Smooth muscle cell (in vitro differentiated cells): Measurements from ENCODE around the gene RFNG. TPM values are rescaled to one million over a fixed set of nuclear protein-coding genes. Genes with fewer than 3 reads are reported as not detected.

Source experiments
- DNase-seq: peaks from one replicate; lab custom pipeline; 2025; ENCODE audit not compliant: unreplicated experiment; lab: John Stamatoyannopoulos, UW
- H2AFZ ChIP-seq: fragments of 200-600 bp; sonication (generic); 2 replicates; pipeline ENCODE4 v1.6.0; 2016; ENCODE audit warnings: antibody characterized with exemption, low read depth, mild to moderate bottlenecking
- H3F3A ChIP-seq: fragments of 200-600 bp; sonication (generic); 2 replicates; pipeline ENCODE4 v1.6.0; 2017; ENCODE audit warnings: antibody characterized with exemption, low read depth
- H3K27ac ChIP-seq: fragments of 200-600 bp; sonication (generic); 2 replicates; pipeline ENCODE4 v1.5.1; 2016; ENCODE audit warnings: low read depth, mild to moderate bottlenecking
- H3K27me3 ChIP-seq: fragments of 200-600 bp; sonication (generic); 2 replicates; pipeline ENCODE4 v1.6.1; 2016; ENCODE audit warnings: low read depth, mild to moderate bottlenecking
- H3K36me3 ChIP-seq: fragments of 200-600 bp; sonication (generic); 2 replicates; pipeline ENCODE4 v1.5.1; 2016; ENCODE audit warnings: low read depth
- H3K4me1 ChIP-seq: fragments of 200-600 bp; sonication (generic); 2 replicates; pipeline ENCODE4 v1.5.1; 2016; ENCODE audit warnings: low read depth
- H3K4me2 ChIP-seq: fragments of 200-600 bp; sonication (generic); 2 replicates; pipeline ENCODE4 v1.6.0; 2016; ENCODE audit warnings: mild to moderate bottlenecking
- H3K4me3 ChIP-seq: fragments of 200-600 bp; sonication (generic); 2 replicates; pipeline ENCODE4 v1.5.1; 2016; ENCODE audit warnings: mild to moderate bottlenecking
- H3K79me2 ChIP-seq: fragments of 200-600 bp; sonication (generic); 2 replicates; pipeline ENCODE4 v1.6.0; 2016; ENCODE audit warnings: low read depth, mild to moderate bottlenecking
- H3K9ac ChIP-seq: fragments of 200-600 bp; sonication (generic); 2 replicates; pipeline ENCODE4 v1.6.0; 2016; ENCODE audit warnings: low read depth
- H3K9me3 ChIP-seq: fragments of 200-600 bp; sonication (generic); replicated peaks from 2 replicates; pipeline ENCODE4 v1.5.1; 2016; ENCODE audit warnings: low read depth
- H4K20me1 ChIP-seq: fragments of 200-600 bp; sonication (generic); 2 replicates; pipeline ENCODE4 v1.6.0; 2016; ENCODE audit warnings: low read depth
- CTCF ChIP-seq: fragments of 200-600 bp; sonication (generic); IDR thresholded peaks from 2 replicates; pipeline ENCODE4 v1.5.1; 2017; ENCODE audit warnings: borderline replicate concordance, mild to moderate bottlenecking, antibody characterized with exemption; ENCODE audit not compliant: insufficient read depth, poor library complexity, severe bottlenecking
- WGBS: methylation state at CpG from one replicate; pipeline ENCODE4 v1.1.7; 2016; ENCODE audit warnings: low lambda C conversion rate; 5-methylcytosine and 5-hydroxymethylcytosine counted together
- polyA plus RNA-seq: library from polyadenylated mRNA; unstranded; fragments of >200 nt; fragmentation: Nextera tagmentation; extraction: Ambion mirVana; gene quantifications from 2 replicates; pipeline ENCODE4 v1.2.1, GENCODE V29; 2016
- total RNA-seq: library from RNA; depleted of rRNA; stranded (reverse); fragments of >200 nt; gene quantifications from 2 replicates; pipeline ENCODE4 v1.2.3, GENCODE V29; 2014

Gene RFNG
- total and polyA plus RNA-seq, 2 experiments from 2014 or later = 27.1 to 54.9 TPM

- no peak overlapping the region for H3K4me3 ChIP-seq
- 96% methylated on average over 25 of the region's 25 CpGs for WGBS
- DNase-seq = no peak
- H3K9me3 ChIP-seq = no peaks in the 10 kb centered on the region
- no peak overlapping the region for H3K9ac ChIP-seq
- no peak for TF ChIP-seq CTCF
- H3F3A ChIP-seq = no peaks in the 10 kb centered on the region
- H3K36me3 ChIP-seq = no peaks in the 10 kb centered on the region
- H3K79me2 ChIP-seq = peaks cover 16% of the 10 kb centered on the region
- peaks cover 14% of the 10 kb centered on the region for H3K4me1 ChIP-seq
- no peaks in the 10 kb centered on the region for H3K27me3 ChIP-seq
- H3K27ac ChIP-seq = no peak overlapping the region
- no peak overlapping the region for H3K4me2 ChIP-seq
- H2AFZ ChIP-seq = no peak overlapping the region
- peaks cover 7% of the 10 kb centered on the region for H4K20me1 ChIP-seq
These were observed 3.6 kb downstream of the RFNG start for GRCh38 chr17:82047914-82048570.

GRCh38 chr17:82047379-82047778, 4.2 kb downstream of the RFNG start:
- no peak overlapping the region for H3K9ac ChIP-seq
- H3F3A ChIP-seq = no peaks in the 10 kb centered on the region
- no peaks in the 10 kb centered on the region for H3K36me3 ChIP-seq
- H3K9me3 ChIP-seq = no peaks in the 10 kb centered on the region
- H3K27ac ChIP-seq = no peak overlapping the region
- peaks cover 10% of the 10 kb centered on the region for H3K79me2 ChIP-seq
- no peak for TF ChIP-seq CTCF
- no peak overlapping the region for H3K4me3 ChIP-seq
- no peaks in the 10 kb centered on the region for H3K27me3 ChIP-seq
- no peak overlapping the region for H3K4me2 ChIP-seq
- H4K20me1 ChIP-seq = peaks cover 2% of the 10 kb centered on the region
- 96% methylated on average over 24 of the region's 24 CpGs for WGBS
- H2AFZ ChIP-seq = no peak overlapping the region
- no peak for DNase-seq
- H3K4me1 ChIP-seq = peaks cover 7% of the 10 kb centered on the region

GRCh38 chr17:82046903-82047302, 4.7 kb downstream of the RFNG start:
- DNase-seq = no peak
- Histone ChIP-seq H3K4me1 (peaks cover 7% of the 10 kb centered on the region), H3K4me3 (no peak overlapping the region), H3K9me3 (no peaks in the 10 kb centered on the region), H3K27ac (no peak overlapping the region), H3K79me2 (peaks cover 6% of the 10 kb centered on the region), H2AFZ (no peak overlapping the region), H3K9ac (no peak overlapping the region), H3K4me2 (no peak overlapping the region), H3K27me3 (no peaks in the 10 kb centered on the region), H3F3A (no peaks in the 10 kb centered on the region), H3K36me3 (no peaks in the 10 kb centered on the region), H4K20me1 (no peaks in the 10 kb centered on the region)
- TF ChIP-seq CTCF = no peak
- WGBS = 96% methylated on average over 21 of the region's 21 CpGs

- Histone ChIP-seq H3K27me3 (no peaks in the 10 kb centered on the region), H3K79me2 (peaks cover 4% of the 10 kb centered on the region), H3K4me1 (peaks cover 6% of the 10 kb centered on the region), H4K20me1 (no peaks in the 10 kb centered on the region), H3F3A (no peaks in the 10 kb centered on the region), H2AFZ (no peak overlapping the region), H3K4me2 (no peak overlapping the region), H3K36me3 (no peaks in the 10 kb centered on the region), H3K27ac (no peak overlapping the region), H3K9me3 (no peaks in the 10 kb centered on the region), H3K4me3 (no peak overlapping the region), H3K9ac (no peak overlapping the region)
- 95% methylated on average over 14 of the region's 14 CpGs for WGBS
- DNase-seq = no peak
- no peak for TF ChIP-seq CTCF
These were observed 5.6 kb downstream of the RFNG start for GRCh38 chr17:82045936-82046484.
